Panc1 (cell line): Measurements from ENCODE around the gene SPO11. TPM values are rescaled to one million over a fixed set of nuclear protein-coding genes. Genes with fewer than 3 reads are reported as not detected.
A peak's percentile ranks its signal among the peaks of the same experiment; 100 is the strongest.

Experiments used
- ATAC-seq: fragments of 200-7000 bp; cut with Tn5 transposase; 2 replicates; pipeline ENCODE4 v1.9.1; 2020; ENCODE audit warnings: mild to moderate bottlenecking, moderate library complexity
- BruUV-seq: library from RNA; stranded (reverse); fragments of 400-500 nt; replicated peaks from 2 replicates; lab custom pipeline; 2021; lab: Mats Ljungman, UMichigan
- CTCF ChIA-PET: fragments of 300-600 bp; sonication (Branson Sonifier 250); formaldehyde crosslinking; loops from one replicate; lab custom pipeline; 2022; ENCODE audit warnings: antibody characterized with exemption; lab: Charles Lee
- POLR2A ChIA-PET: fragments of 300-600 bp; sonication (Branson Sonifier 250); formaldehyde crosslinking; loops from one replicate; lab custom pipeline; 2022; ENCODE audit warnings: antibody characterized with exemption; lab: Charles Lee
- DNase-seq: peaks from one replicate; pipeline ENCODE4 v3.0.0-alpha.2; 2010; ENCODE audit warnings: low read depth, low spot score
- H3K27ac ChIP-seq: 2 replicates; pipeline ENCODE4 v1.5.1; 2011; ENCODE audit warnings: mild to moderate bottlenecking, low read length, inconsistent platforms
- H3K27me3 ChIP-seq: fragments of 200-500 bp; sonication (Bioruptor generic); 2 replicates; pipeline ENCODE4 v1.6.0; 2014; ENCODE audit warnings: low read length, inconsistent platforms; ENCODE audit not compliant: control insufficient read depth, insufficient read depth
- H3K36me3 ChIP-seq: fragments of 200-500 bp; sonication (Bioruptor generic); 2 replicates; pipeline ENCODE4 v1.5.1; 2014; ENCODE audit warnings: inconsistent platforms, mild to moderate bottlenecking, low read length, moderate library complexity; ENCODE audit not compliant: control insufficient read depth, insufficient read depth
- H3K4me1 ChIP-seq: 2 replicates; pipeline ENCODE4 v1.5.1; 2011; ENCODE audit warnings: inconsistent platforms, mild to moderate bottlenecking, low read length, moderate library complexity; ENCODE audit not compliant: control insufficient read depth, insufficient read depth
- H3K4me3 ChIP-seq, 2 experiments: 2 replicates each; pipeline ENCODE4 v1.5.1; 2011 to 2012; ENCODE audit warnings: low read depth in 2 of 2, low read length in 2 of 2, mild to moderate bottlenecking in 2 of 2, inconsistent platforms in 1 of 2, moderate library complexity in 1 of 2
- H3K9me3 ChIP-seq: fragments of 200-500 bp; sonication (Bioruptor generic); 2 replicates; pipeline ENCODE4 v1.5.1; 2014; ENCODE audit warnings: low read depth, mild to moderate bottlenecking, inconsistent platforms, low read length, moderate library complexity; ENCODE audit not compliant: control insufficient read depth, insufficient read depth
- POLR2AphosphoS5 ChIP-seq: IDR thresholded peaks from 2 replicates; pipeline ENCODE4 v1.6.1; 2012; ENCODE audit warnings: mild to moderate bottlenecking, low read depth, low read length, moderate library complexity
- SIN3A ChIP-seq: IDR thresholded peaks from 2 replicates; pipeline ENCODE4 v1.6.1; 2012; ENCODE audit warnings: low read depth, mild to moderate bottlenecking, low read length, moderate library complexity, borderline replicate concordance; ENCODE audit not compliant: insufficient read depth
- TCF7L2 ChIP-seq: IDR thresholded peaks from 2 replicates; pipeline ENCODE4 v1.6.1; 2011; ENCODE audit warnings: mild to moderate bottlenecking, low read depth, low read length, inconsistent platforms
- in situ Hi-C: cut with HindIII; loops from 2 replicates; pipeline ENCODE4 v1.10.0; 2016; ENCODE audit warnings: low sequenced_read_pairs, low pct_unique_long_range_greater_than_20kb
- intact Hi-C: fragments of 100-400 bp; cut with micrococcal nuclease; formaldehyde crosslinking; loops from one replicate; pipeline ENCODE4 v1.10.0; 2022; ENCODE audit not compliant: unreplicated experiment
- total RNA-seq: library from RNA; stranded (reverse); gene quantifications from one replicate; pipeline ENCODE4 v1.2.1, GENCODE V29; 2021; ENCODE audit not compliant: unreplicated experiment
- TF ChIP-seq, protein P1 (sequence below): fragments of 450-650 bp; IDR thresholded peaks from 2 replicates; pipeline ENCODE4 v1.5.1; 2017; ENCODE audit warnings: mild to moderate bottlenecking
- TF ChIP-seq, protein P2 (sequence below), 2 experiments: IDR thresholded peaks; 2 replicates each; pipeline ENCODE4 v1.6.1; 2011 to 2012; ENCODE audit warnings: low read depth in 2 of 2, control low read depth in 1 of 2, low read length in 1 of 2, mild to moderate bottlenecking in 1 of 2, moderate library complexity in 1 of 2; ENCODE audit not compliant: insufficient read depth in 1 of 2

Gene SPO11
- total RNA-seq, 1 experiment from 2014 or later, result not detected

GRCh38 chr20:57374931-57375651, 45.5 kb downstream of the SPO11 start:
- Histone ChIP-seq H3K4me3 (no peak overlapping the region), H3K36me3 (peaks cover 14% of the 10 kb centered on the region), H3K4me1 (no peaks in the 10 kb centered on the region), H3K27me3 (no peaks in the 10 kb centered on the region), H3K9me3 (no peaks in the 10 kb centered on the region), H3K27ac (no peak overlapping the region)
- in situ Hi-C loops (no loop called here), intact Hi-C loops (no loop called here)
- 0 out of 2 replicates have a peak, but pooled peaks have one; percentile 15 for ATAC-seq
- ChIA-PET CTCF (interaction anchor here (0.6 kb wide), 1 partner anchor 49 kb away, joined by 3 read pairs; no protein-coding TSS in a partner anchor), POLR2A (interaction anchor here (0.7 kb wide), 1 partner anchor 419 kb away, joined by 5 read pairs; no protein-coding TSS in a partner anchor)
- TF ChIP-seq, protein P1, sequence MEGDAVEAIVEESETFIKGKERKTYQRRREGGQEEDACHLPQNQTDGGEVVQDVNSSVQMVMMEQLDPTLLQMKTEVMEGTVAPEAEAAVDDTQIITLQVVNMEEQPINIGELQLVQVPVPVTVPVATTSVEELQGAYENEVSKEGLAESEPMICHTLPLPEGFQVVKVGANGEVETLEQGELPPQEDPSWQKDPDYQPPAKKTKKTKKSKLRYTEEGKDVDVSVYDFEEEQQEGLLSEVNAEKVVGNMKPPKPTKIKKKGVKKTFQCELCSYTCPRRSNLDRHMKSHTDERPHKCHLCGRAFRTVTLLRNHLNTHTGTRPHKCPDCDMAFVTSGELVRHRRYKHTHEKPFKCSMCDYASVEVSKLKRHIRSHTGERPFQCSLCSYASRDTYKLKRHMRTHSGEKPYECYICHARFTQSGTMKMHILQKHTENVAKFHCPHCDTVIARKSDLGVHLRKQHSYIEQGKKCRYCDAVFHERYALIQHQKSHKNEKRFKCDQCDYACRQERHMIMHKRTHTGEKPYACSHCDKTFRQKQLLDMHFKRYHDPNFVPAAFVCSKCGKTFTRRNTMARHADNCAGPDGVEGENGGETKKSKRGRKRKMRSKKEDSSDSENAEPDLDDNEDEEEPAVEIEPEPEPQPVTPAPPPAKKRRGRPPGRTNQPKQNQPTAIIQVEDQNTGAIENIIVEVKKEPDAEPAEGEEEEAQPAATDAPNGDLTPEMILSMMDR, result no peak
- TF ChIP-seq TCF7L2 (no peak), SIN3A (no peak), POLR2AphosphoS5 (no peak)
- TF ChIP-seq, protein P2, sequence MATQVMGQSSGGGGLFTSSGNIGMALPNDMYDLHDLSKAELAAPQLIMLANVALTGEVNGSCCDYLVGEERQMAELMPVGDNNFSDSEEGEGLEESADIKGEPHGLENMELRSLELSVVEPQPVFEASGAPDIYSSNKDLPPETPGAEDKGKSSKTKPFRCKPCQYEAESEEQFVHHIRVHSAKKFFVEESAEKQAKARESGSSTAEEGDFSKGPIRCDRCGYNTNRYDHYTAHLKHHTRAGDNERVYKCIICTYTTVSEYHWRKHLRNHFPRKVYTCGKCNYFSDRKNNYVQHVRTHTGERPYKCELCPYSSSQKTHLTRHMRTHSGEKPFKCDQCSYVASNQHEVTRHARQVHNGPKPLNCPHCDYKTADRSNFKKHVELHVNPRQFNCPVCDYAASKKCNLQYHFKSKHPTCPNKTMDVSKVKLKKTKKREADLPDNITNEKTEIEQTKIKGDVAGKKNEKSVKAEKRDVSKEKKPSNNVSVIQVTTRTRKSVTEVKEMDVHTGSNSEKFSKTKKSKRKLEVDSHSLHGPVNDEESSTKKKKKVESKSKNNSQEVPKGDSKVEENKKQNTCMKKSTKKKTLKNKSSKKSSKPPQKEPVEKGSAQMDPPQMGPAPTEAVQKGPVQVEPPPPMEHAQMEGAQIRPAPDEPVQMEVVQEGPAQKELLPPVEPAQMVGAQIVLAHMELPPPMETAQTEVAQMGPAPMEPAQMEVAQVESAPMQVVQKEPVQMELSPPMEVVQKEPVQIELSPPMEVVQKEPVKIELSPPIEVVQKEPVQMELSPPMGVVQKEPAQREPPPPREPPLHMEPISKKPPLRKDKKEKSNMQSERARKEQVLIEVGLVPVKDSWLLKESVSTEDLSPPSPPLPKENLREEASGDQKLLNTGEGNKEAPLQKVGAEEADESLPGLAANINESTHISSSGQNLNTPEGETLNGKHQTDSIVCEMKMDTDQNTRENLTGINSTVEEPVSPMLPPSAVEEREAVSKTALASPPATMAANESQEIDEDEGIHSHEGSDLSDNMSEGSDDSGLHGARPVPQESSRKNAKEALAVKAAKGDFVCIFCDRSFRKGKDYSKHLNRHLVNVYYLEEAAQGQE (IDR thresholded peaks at IDR 0.05; ENCODE audit: insufficient read depth in 1 of 2, low read depth in 2 of 2, low read length in 1 of 2), result no peak
- no peak for DNase-seq
- BruUV-seq, result no TSS peak

GRCh38 chr20:57375652-57376230, 46.1 kb downstream of the SPO11 start:
- Histone ChIP-seq H3K9me3 (no peaks in the 10 kb centered on the region), H3K4me3 (no peak overlapping the region), H3K27ac (no peak overlapping the region), H3K4me1 (no peaks in the 10 kb centered on the region), H3K27me3 (no peaks in the 10 kb centered on the region), H3K36me3 (peaks cover 12% of the 10 kb centered on the region)
- ChIA-PET POLR2A (interaction anchor here (0.7 kb wide), 1 partner anchor 419 kb away, joined by 5 read pairs; no protein-coding TSS in a partner anchor), CTCF (interaction anchor here (0.6 kb wide), 1 partner anchor 48 kb away, joined by 3 read pairs; no protein-coding TSS in a partner anchor)
- intact Hi-C loops (no loop called here), in situ Hi-C loops (no loop called here)
- no TSS peak for BruUV-seq
- ATAC-seq (no peak), DNase-seq (no peak)
- TF ChIP-seq POLR2AphosphoS5 (no peak), TCF7L2 (no peak), SIN3A (no peak)
- TF ChIP-seq, protein P1, result no peak
- TF ChIP-seq, protein P2 (IDR thresholded peaks at IDR 0.05; ENCODE audit: insufficient read depth in 1 of 2, low read depth in 2 of 2, low read length in 1 of 2), result no peak
